Neutrophil (primary cell): ENCODE results near the gene ZC3H13.

ENCODE experiments used
- H3K27ac ChIP-seq: fragments of 200-600 bp; sonication (generic); 2 replicates; pipeline ENCODE4 v1.5.1; 2016; ENCODE audit warnings: mild to moderate bottlenecking, moderate library complexity
- H3K27me3 ChIP-seq: fragments of 200-600 bp; sonication (generic); 2 replicates; pipeline ENCODE4 v1.6.0; 2016; ENCODE audit warnings: mild to moderate bottlenecking
- H3K36me3 ChIP-seq: fragments of 200-600 bp; sonication (generic); 2 replicates; pipeline ENCODE4 v1.5.1; 2017
- H3K4me1 ChIP-seq, 2 experiments: fragments of 200-600 bp in 1 of 2; sonication (generic) in 1 of 2; 1 replicate in 1 of 2; 2 replicates in 1 of 2; pipeline versions ENCODE4 v1.5.1 to v1.6.1; 2013 to 2016; ENCODE audit warnings: low read depth in 1 of 2, low read length in 1 of 2, mild to moderate bottlenecking in 1 of 2, moderate library complexity in 1 of 2; ENCODE audit not compliant: control insufficient read depth in 1 of 2, insufficient read depth in 1 of 2
- H3K4me3 ChIP-seq, 2 experiments: fragments of 200-600 bp in 1 of 2; sonication (generic) in 1 of 2; 1 replicate in 1 of 2; 2 replicates in 1 of 2; pipeline ENCODE4 v1.5.1; 2013 to 2016; ENCODE audit warnings: low read depth in 1 of 2, low read length in 1 of 2, mild to moderate bottlenecking in 1 of 2, moderate library complexity in 1 of 2
- H3K9me3 ChIP-seq: fragments of 200-600 bp; sonication (generic); 2 replicates; pipeline ENCODE4 v1.5.1; 2016
- CTCF ChIP-seq: fragments of 200-600 bp; sonication (generic); IDR thresholded peaks from 2 replicates; pipeline ENCODE4 v1.5.1; 2016; ENCODE audit warnings: antibody characterized with exemption

The ZC3H13 gene

GRCh38 chr13:45915686-45916439, 136.7 kb downstream of the ZC3H13 start:
- Histone ChIP-seq H3K27me3 (no peaks in the 10 kb centered on the region), H3K4me1 (no peaks in the 10 kb centered on the region), H3K27ac (no peak overlapping the region), H3K36me3 (no peaks in the 10 kb centered on the region), H3K9me3 (no peaks in the 10 kb centered on the region), H3K4me3 (no peak overlapping the region)
- no peak for TF ChIP-seq CTCF

GRCh38 chr13:45909673-45910072, 142.9 kb downstream of the ZC3H13 start:
- H3K9me3 ChIP-seq = no peaks in the 10 kb centered on the region
- H3K27ac ChIP-seq = no peak overlapping the region
- no peaks in the 10 kb centered on the region for H3K4me1 ChIP-seq
- no peak for TF ChIP-seq CTCF
- no peaks in the 10 kb centered on the region for H3K27me3 ChIP-seq
- H3K36me3 ChIP-seq = no peaks in the 10 kb centered on the region
- no peak overlapping the region for H3K4me3 ChIP-seq

- Histone ChIP-seq H3K27ac (no peak overlapping the region), H3K9me3 (no peaks in the 10 kb centered on the region), H3K36me3 (no peaks in the 10 kb centered on the region), H3K4me1 (no peaks in the 10 kb centered on the region), H3K4me3 (no peak overlapping the region), H3K27me3 (no peaks in the 10 kb centered on the region)
- no peak for TF ChIP-seq CTCF
Measured at GRCh38 chr13:45909089-45909488, 143.5 kb downstream of the ZC3H13 start.

GRCh38 chr13:45907503-45907902, 145.0 kb downstream of the ZC3H13 start:
- Histone ChIP-seq H3K4me1 (no peaks in the 10 kb centered on the region), H3K4me3 (no peak overlapping the region), H3K9me3 (no peaks in the 10 kb centered on the region), H3K36me3 (no peaks in the 10 kb centered on the region), H3K27ac (no peak overlapping the region), H3K27me3 (no peaks in the 10 kb centered on the region)
- TF ChIP-seq CTCF = no peak
